Neural progenitor cell (in vitro differentiated cells): Measurements from ENCODE around the gene COQ7. TPM values are rescaled to one million over a fixed set of nuclear protein-coding genes. Genes with fewer than 3 reads are reported as not detected.

Source experiments
- DNase-seq: peaks from one replicate; pipeline ENCODE4 v3.0.0-alpha.2; 2016; ENCODE audit warnings: low spot score
- H2AFZ ChIP-seq: fragments of 200-600 bp; sonication (generic); replicated peaks from 2 replicates; pipeline ENCODE4 v1.6.1; 2016; ENCODE audit warnings: antibody characterized with exemption
- H3F3A ChIP-seq: fragments of 200-600 bp; sonication (generic); 2 replicates; pipeline ENCODE4 v1.6.1; 2016; ENCODE audit warnings: antibody characterized with exemption, low read depth
- H3K27ac ChIP-seq: fragments of 200-600 bp; sonication (generic); 2 replicates; pipeline ENCODE4 v1.5.1; 2016; ENCODE audit warnings: mild to moderate bottlenecking
- H3K27me3 ChIP-seq: fragments of 200-600 bp; sonication (generic); 2 replicates; pipeline ENCODE4 v1.6.1; 2016; ENCODE audit warnings: mild to moderate bottlenecking, moderate library complexity
- H3K36me3 ChIP-seq: fragments of 200-600 bp; sonication (generic); 2 replicates; pipeline ENCODE4 v1.5.1; 2016
- H3K4me1 ChIP-seq: fragments of 200-600 bp; sonication (generic); 2 replicates; pipeline ENCODE4 v1.6.1; 2016; ENCODE audit warnings: mixed run types
- H3K4me2 ChIP-seq: fragments of 200-600 bp; sonication (generic); 2 replicates; pipeline ENCODE4 v1.6.1; 2016
- H3K4me3 ChIP-seq: fragments of 200-600 bp; sonication (generic); 2 replicates; pipeline ENCODE4 v1.5.1; 2016
- H3K79me2 ChIP-seq: fragments of 200-600 bp; sonication (generic); 2 replicates; pipeline ENCODE4 v1.6.1; 2016; ENCODE audit warnings: low read depth
- H3K9ac ChIP-seq: fragments of 200-600 bp; sonication (generic); 2 replicates; pipeline ENCODE4 v1.6.1; 2016
- H3K9me3 ChIP-seq: fragments of 200-600 bp; sonication (generic); 2 replicates; pipeline ENCODE4 v1.5.1; 2016; ENCODE audit warnings: low read depth
- H4K20me1 ChIP-seq: fragments of 200-600 bp; sonication (generic); 2 replicates; pipeline ENCODE4 v1.6.1; 2016; ENCODE audit warnings: low read depth
- H3K27ac Mint-ChIP-seq: 3 replicates; pipeline ENCODE4 v1.8.0; 2021; ENCODE audit warnings: mixed read lengths
- H3K27me3 Mint-ChIP-seq: 2 replicates; pipeline ENCODE4 v1.8.0; 2022; ENCODE audit warnings: low read depth, mild to moderate bottlenecking, inconsistent platforms, moderate library complexity, mixed read lengths; ENCODE audit not compliant: insufficient read depth
- H3K36me3 Mint-ChIP-seq: 3 replicates; pipeline ENCODE4 v1.8.0; 2021; ENCODE audit warnings: mixed read lengths
- H3K4me1 Mint-ChIP-seq: 3 replicates; pipeline ENCODE4 v1.8.0; 2021; ENCODE audit warnings: mixed read lengths
- H3K4me3 Mint-ChIP-seq: 3 replicates; pipeline ENCODE4 v1.8.0; 2021; ENCODE audit warnings: mild to moderate bottlenecking, moderate library complexity, mixed read lengths
- H3K9me3 Mint-ChIP-seq: 3 replicates; pipeline ENCODE4 v1.8.0; 2020; ENCODE audit warnings: mixed read lengths
- CTCF ChIP-seq: fragments of 200-600 bp; sonication (generic); IDR thresholded peaks from 2 replicates; pipeline ENCODE4 v1.5.1; 2017; ENCODE audit warnings: antibody characterized with exemption, mild to moderate bottlenecking
- EZH2 ChIP-seq: fragments of 200-600 bp; sonication (generic); IDR thresholded peaks from 2 replicates; pipeline ENCODE4 v1.6.1; 2017; ENCODE audit warnings: antibody characterized with exemption, mild to moderate bottlenecking, moderate library complexity
- EZH2phosphoT487 ChIP-seq: fragments of 200-600 bp; sonication (generic); IDR thresholded peaks from 2 replicates; pipeline ENCODE4 v1.6.1; 2017; ENCODE audit warnings: antibody characterized with exemption
- total RNA-seq: library from RNA; depleted of rRNA; stranded (reverse); fragments of >200 nt; gene quantifications from 2 replicates; pipeline ENCODE4 v1.2.3, GENCODE V29; 2015; ENCODE audit warnings: low replicate concordance

COQ7 gene
- total RNA-seq, 1 donor from 2014 or later: 22.9 TPM

GRCh38 chr16:19073344-19073743, 5.9 kb downstream of the COQ7 start:
- H3K79me2 ChIP-seq: peaks cover 12% of the 10 kb centered on the region

GRCh38 chr16:19073863-19074262, 6.4 kb downstream of the COQ7 start:
- H3K9me3 Mint-ChIP-seq: no peaks in the 10 kb centered on the region
- no peak overlapping the region for H3K4me2 ChIP-seq
- no peaks in the 10 kb centered on the region for H3K9me3 ChIP-seq
- H3K27ac Mint-ChIP-seq: no peak overlapping the region
- H3K4me1 Mint-ChIP-seq: peaks cover under 1% of the 10 kb centered on the region
- H3K79me2 ChIP-seq: peaks cover 7% of the 10 kb centered on the region
- no peaks in the 10 kb centered on the region for H3K27me3 ChIP-seq
- no peaks in the 10 kb centered on the region for H3K4me1 ChIP-seq
- no peaks in the 10 kb centered on the region for H3F3A ChIP-seq
- peaks cover 22% of the 10 kb centered on the region for H3K36me3 Mint-ChIP-seq
- no peak overlapping the region for H2AFZ ChIP-seq
- H4K20me1 ChIP-seq: no peaks in the 10 kb centered on the region
- peaks cover 9% of the 10 kb centered on the region for H3K27me3 Mint-ChIP-seq
- no peak for TF ChIP-seq CTCF
- TF ChIP-seq EZH2phosphoT487: no peak
- TF ChIP-seq EZH2: no peak
- H3K4me3 Mint-ChIP-seq: no peak overlapping the region
- H3K36me3 ChIP-seq: no peaks in the 10 kb centered on the region
- no peak for DNase-seq
- H3K4me3 ChIP-seq: no peak overlapping the region
- no peak overlapping the region for H3K27ac ChIP-seq
- no peak overlapping the region for H3K9ac ChIP-seq

More at GRCh38 chr16:19073344-19073743, 5.9 kb downstream of the COQ7 start:
- Mint-ChIP-seq H3K27ac (no peak overlapping the region), H3K9me3 (no peaks in the 10 kb centered on the region), H3K36me3 (peaks cover 19% of the 10 kb centered on the region), H3K27me3 (peaks cover 9% of the 10 kb centered on the region), H3K4me1 (peaks cover 3% of the 10 kb centered on the region), H3K4me3 (no peak overlapping the region)
- Histone ChIP-seq H3K36me3 (no peaks in the 10 kb centered on the region), H3K27me3 (no peaks in the 10 kb centered on the region), H2AFZ (no peak overlapping the region), H3K9ac (no peak overlapping the region), H3K4me2 (no peak overlapping the region), H3K4me1 (no peaks in the 10 kb centered on the region), H4K20me1 (no peaks in the 10 kb centered on the region), H3K27ac (no peak overlapping the region), H3K9me3 (no peaks in the 10 kb centered on the region), H3F3A (no peaks in the 10 kb centered on the region), H3K4me3 (no peak overlapping the region)
- TF ChIP-seq EZH2 (no peak), CTCF (no peak), EZH2phosphoT487 (no peak)
- DNase-seq: no peak

GRCh38 chr16:19075511-19075910, 8.1 kb downstream of the COQ7 start:
- no peak overlapping the region for H3K9ac ChIP-seq
- Mint-ChIP-seq H3K27ac (no peak overlapping the region), H3K4me3 (no peak overlapping the region), H3K9me3 (no peaks in the 10 kb centered on the region), H3K27me3 (peaks cover 7% of the 10 kb centered on the region), H3K36me3 (peaks cover 32% of the 10 kb centered on the region), H3K4me1 (no peaks in the 10 kb centered on the region)
- no peaks in the 10 kb centered on the region for H3K4me1 ChIP-seq
- H3F3A ChIP-seq: no peaks in the 10 kb centered on the region
- no peaks in the 10 kb centered on the region for H3K79me2 ChIP-seq
- H3K4me3 ChIP-seq: no peak overlapping the region
- H3K9me3 ChIP-seq: no peaks in the 10 kb centered on the region
- no peak for TF ChIP-seq EZH2phosphoT487
- no peak for TF ChIP-seq EZH2
- TF ChIP-seq CTCF: no peak
- no peak overlapping the region for H2AFZ ChIP-seq
- no peak for DNase-seq
- H4K20me1 ChIP-seq: no peaks in the 10 kb centered on the region
- H3K36me3 ChIP-seq: no peaks in the 10 kb centered on the region
- H3K27ac ChIP-seq: no peak overlapping the region
- H3K4me2 ChIP-seq: no peak overlapping the region
- no peaks in the 10 kb centered on the region for H3K27me3 ChIP-seq
